GM21737 (cell line): ENCODE data around the gene PTTG1IP.

Experiments
- ATAC-seq: cut with Tn5 transposase; IDR thresholded peaks from one replicate; pipeline ENCODE4 v1.9.1; 2021; ENCODE audit warnings: mild to moderate bottlenecking, moderate library complexity; ENCODE audit not compliant: unreplicated experiment

The PTTG1IP gene

GRCh38 chr21:44910229-44911067 is 37.0 kb upstream of the PTTG1IP start:
- no peak for ATAC-seq

GRCh38 chr21:44909719-44910118 is 36.2 kb upstream of the PTTG1IP start:
- no peak for ATAC-seq

- ATAC-seq: no peak
Observed at GRCh38 chr21:44908908-44909307, 35.4 kb upstream of the PTTG1IP start.

GRCh38 chr21:44907966-44908895 is 34.7 kb upstream of the PTTG1IP start:
- no peak for ATAC-seq

- no peak for ATAC-seq
Observed at GRCh38 chr21:44907225-44907965, 33.9 kb upstream of the PTTG1IP start.

- no peak for ATAC-seq
Observed at GRCh38 chr21:44905728-44906090, 32.2 kb upstream of the PTTG1IP start.

- no peak for ATAC-seq
Observed at GRCh38 chr21:44905016-44905727, 31.7 kb upstream of the PTTG1IP start.

GRCh38 chr21:44904141-44904923 is 30.8 kb upstream of the PTTG1IP start:
- ATAC-seq: no peak

- ATAC-seq: no peak
Observed at GRCh38 chr21:44903689-44904088, 30.2 kb upstream of the PTTG1IP start.

GRCh38 chr21:44903050-44903685 is 29.7 kb upstream of the PTTG1IP start:
- no peak for ATAC-seq

- ATAC-seq: no peak
Observed at GRCh38 chr21:44902268-44903049, 29.0 kb upstream of the PTTG1IP start.

GRCh38 chr21:44901391-44902074 is 28.0 kb upstream of the PTTG1IP start:
- no peak for ATAC-seq

GRCh38 chr21:44900559-44901251 is 27.2 kb upstream of the PTTG1IP start:
- ATAC-seq: no peak

- no peak for ATAC-seq
Observed at GRCh38 chr21:44899768-44900558, 26.5 kb upstream of the PTTG1IP start.

- ATAC-seq: no peak
Observed at GRCh38 chr21:44898851-44899767, 25.6 kb upstream of the PTTG1IP start.
